Motor neuron (in vitro differentiated cells): ENCODE results near the gene GSS. TPM values are rescaled to one million over a fixed set of nuclear protein-coding genes. Genes with fewer than 3 reads are reported as not detected.

Source experiments
- ATAC-seq, 8 experiments: fragments of 200-7000 bp; cut with Tn5 transposase; replicated peaks in 6 of 8; 2 replicates each; pipeline ENCODE4 v1.8.0; 2021; ENCODE audit warnings: mild to moderate bottlenecking in 8 of 8, moderate library complexity in 8 of 8
- H3K27ac ChIP-seq, 2 donors: fragments of 250-450 bp; sonication (Bioruptor Pico); 2 replicates each; pipeline ENCODE4 v1.9.0; 2021; ENCODE audit warnings: antibody characterized with exemption in 2 of 2, mild to moderate bottlenecking in 2 of 2, moderate library complexity in 1 of 2
- H3K4me1 ChIP-seq, 2 donors: fragments of 250-450 bp; sonication (Bioruptor Pico); replicated peaks in 1 of 2; 2 replicates each; pipeline ENCODE4 v1.6.1; 2021; ENCODE audit warnings: antibody characterized with exemption in 2 of 2, mild to moderate bottlenecking in 2 of 2, moderate library complexity in 1 of 2
- H3K4me3 ChIP-seq, 5 donors: fragments of 250-450 bp; sonication (Bioruptor Pico); 2 replicates each; pipeline ENCODE4 v1.9.0; 2021; ENCODE audit warnings: antibody characterized with exemption in 5 of 5, mild to moderate bottlenecking in 5 of 5, moderate library complexity in 4 of 5
- WGBS, 10 experiments: fragments of 450-650 bp; shearing (Covaris generic); methylation state at CpG; one replicate each; pipeline ENCODE4 v1.0.0; 2022; 5-methylcytosine and 5-hydroxymethylcytosine counted together
- in situ Hi-C, 9 experiments: fragments of 400-800 bp; cut with MboI; loops; one replicate each; pipeline ENCODE4 v1.15.0; 2021; ENCODE audit warnings: low sequenced_read_pairs in 9 of 9, low pct_unique_long_range_greater_than_20kb in 2 of 9; ENCODE audit not compliant: unreplicated experiment in 9 of 9
- total RNA-seq, 8 experiments: library from RNA; unstranded; fragments of 300-600 nt; gene quantifications; 2 replicates each; pipeline versions ENCODE4 v1.2.3 to v1.2.4, GENCODE V29; 2022

The GSS gene
- total RNA-seq: 100 to 1,000 TPM in 1 of 8 experiments, 10 to 100 TPM in 7; 21.1 to 104 (median 33.8) TPM

DNA sequence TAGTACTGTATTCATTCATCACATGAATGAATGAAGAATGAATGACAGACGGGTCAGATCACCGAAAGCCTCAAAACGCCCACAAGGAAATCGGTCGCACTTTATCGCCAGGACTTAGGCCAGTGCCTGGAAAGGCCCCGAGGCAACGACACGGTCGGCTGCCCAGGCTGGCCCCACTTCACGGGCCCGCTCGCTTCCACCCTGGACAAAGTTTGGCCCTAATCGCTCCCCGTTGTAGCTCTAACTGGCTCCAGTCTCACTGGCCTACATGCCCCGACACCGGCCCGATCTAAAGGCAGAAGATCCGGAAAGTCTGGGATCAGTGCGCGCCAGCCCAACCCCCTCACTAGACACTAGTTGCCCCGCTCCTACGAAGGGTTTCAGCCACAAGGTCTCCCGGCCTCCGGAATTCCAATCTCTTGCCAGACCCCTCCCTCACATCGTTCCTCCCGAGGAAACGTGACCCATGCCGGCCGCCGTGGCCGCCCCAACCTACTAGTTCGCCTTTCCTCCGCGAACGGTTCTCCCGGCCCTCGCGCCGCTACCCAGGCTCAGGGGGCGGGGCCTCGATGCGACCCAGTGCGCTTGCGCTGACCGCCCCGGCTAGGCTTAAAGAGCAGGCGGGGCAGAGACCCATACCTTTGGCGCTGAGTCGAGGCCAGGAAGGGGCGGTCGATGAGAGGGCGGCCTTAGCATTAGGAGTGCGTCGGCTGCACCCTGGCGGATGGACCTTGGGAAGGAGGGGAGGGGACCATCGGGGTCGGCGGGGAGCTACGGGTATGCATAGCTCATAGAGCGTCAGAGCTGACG, at the start of gene GSS, which contains the start of gene MYH7B:
Gene GSS, minus strand, starts transcription at position 576 of the 810 bp plus-strand sequence. CDS start 3,954 bp downstream, outside the sequence.
Gene MYH7B, plus strand, starts transcription at position 638 of the 810 bp plus-strand sequence. CDS start 22,138 bp downstream, outside the sequence.
- in situ Hi-C loops: no loop called here
- 0 to 1% (median 0%) methylated on average over 2 to 37 of the region's 62 CpGs; no CpG with 5 or more reads in 3 of the 10 experiments for WGBS, 10 experiments

DNA sequence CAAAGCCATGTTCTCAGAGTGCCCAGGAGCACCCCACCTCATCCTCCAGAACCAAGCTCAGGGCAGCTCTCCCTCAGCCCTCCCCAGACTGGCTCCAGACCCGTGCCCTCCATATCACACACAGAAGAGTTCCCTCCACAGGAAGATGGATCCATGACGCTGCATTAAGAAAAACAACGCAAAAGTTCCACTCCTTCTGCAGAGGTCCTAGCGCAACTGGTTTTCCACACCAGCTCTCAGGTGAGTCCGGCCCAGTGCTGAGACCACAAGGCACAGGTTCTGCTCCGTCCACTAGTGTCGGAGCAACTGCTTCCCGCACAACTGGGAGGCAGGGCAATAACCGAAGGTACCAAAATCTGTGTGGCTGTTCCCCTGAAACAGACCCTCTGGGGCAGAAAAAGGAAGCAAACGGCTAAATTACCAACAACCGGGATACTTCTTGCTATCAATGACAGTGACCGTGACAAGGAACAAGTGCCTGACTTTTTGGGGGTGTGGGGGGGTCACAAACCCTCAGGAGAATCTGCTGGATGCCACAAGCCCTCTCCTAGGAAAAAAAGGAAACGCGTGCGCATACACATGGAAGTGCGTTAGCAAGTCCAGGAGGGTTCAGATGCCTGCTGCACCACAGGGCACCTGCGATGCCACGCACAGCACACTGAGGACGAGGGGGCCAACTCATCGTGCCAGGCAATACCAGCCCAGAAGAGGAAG, 49.3 kb upstream of the GSS start:
- Histone ChIP-seq H3K4me1 (no peaks in the 10 kb centered on the region), H3K4me3 (no peak overlapping the region)
- in situ Hi-C loops: no loop called here

More for the DNA sequence above, at the start of gene GSS, which contains the start of gene MYH7B:
- H3K4me3 ChIP-seq: peak within 1 kb of the TSS; percentile 47 to 67 (median 59)
- peak within 1 kb of the TSS; percentile 61 to 79 for H3K27ac ChIP-seq
- peak; percentile 66 to 95 (median 93) for ATAC-seq
- peaks cover 21 to 23% of the 10 kb centered on the region in 2 donors for H3K4me1 ChIP-seq

DNA sequence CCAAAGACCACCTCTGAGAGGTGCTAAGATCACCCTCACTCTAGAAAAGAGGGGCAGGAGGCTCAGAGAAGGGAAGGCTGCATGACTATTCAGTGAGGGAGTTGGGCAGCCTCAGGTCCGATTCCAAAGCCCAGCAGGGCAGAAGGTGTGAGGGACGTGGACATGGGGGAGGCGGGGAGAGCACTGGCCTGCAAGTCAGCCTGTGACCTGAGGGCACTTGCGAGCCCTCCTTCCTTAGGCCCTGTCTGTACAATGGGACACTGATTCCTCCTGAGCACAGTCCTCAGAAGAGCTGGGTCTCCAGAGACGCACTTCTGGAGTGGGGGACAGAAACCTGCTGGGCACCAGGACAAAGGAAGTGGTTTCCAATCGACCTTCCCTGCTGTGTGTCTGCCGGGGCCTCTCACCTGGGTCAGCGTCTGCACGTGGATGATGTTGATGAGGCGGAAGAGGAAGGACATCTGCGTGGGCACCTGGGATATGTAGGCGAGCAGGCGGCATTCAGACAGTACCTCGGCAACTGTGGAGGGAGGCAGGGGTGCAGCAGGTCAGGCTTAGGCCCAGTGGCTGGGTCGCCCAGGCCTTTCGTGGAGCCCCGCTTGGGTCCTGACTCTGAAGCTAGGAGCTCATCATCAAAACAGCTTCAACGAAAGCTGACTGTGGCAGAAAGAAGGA, 48.6 kb upstream of the GSS start:
- Histone ChIP-seq H3K4me1 (no peaks in the 10 kb centered on the region), H3K4me3 (no peak overlapping the region), H3K27ac (no peak overlapping the region)
- WGBS, 10 experiments: 75 to 100% (median 91%) methylated on average over 1 to 11 of the region's 18 CpGs; no CpG with 5 or more reads in 6 of the 10 experiments
- in situ Hi-C loops: no loop called here
- no peak for ATAC-seq

More for the DNA sequence above, 49.3 kb upstream of the GSS start:
- WGBS, 10 experiments: 86 to 100% (median 95%) methylated on average over 2 to 17 of the region's 20 CpGs; no CpG with 5 or more reads in 1 of the 10 experiments
- no peak for ATAC-seq
- H3K27ac ChIP-seq: no peak overlapping the region

DNA sequence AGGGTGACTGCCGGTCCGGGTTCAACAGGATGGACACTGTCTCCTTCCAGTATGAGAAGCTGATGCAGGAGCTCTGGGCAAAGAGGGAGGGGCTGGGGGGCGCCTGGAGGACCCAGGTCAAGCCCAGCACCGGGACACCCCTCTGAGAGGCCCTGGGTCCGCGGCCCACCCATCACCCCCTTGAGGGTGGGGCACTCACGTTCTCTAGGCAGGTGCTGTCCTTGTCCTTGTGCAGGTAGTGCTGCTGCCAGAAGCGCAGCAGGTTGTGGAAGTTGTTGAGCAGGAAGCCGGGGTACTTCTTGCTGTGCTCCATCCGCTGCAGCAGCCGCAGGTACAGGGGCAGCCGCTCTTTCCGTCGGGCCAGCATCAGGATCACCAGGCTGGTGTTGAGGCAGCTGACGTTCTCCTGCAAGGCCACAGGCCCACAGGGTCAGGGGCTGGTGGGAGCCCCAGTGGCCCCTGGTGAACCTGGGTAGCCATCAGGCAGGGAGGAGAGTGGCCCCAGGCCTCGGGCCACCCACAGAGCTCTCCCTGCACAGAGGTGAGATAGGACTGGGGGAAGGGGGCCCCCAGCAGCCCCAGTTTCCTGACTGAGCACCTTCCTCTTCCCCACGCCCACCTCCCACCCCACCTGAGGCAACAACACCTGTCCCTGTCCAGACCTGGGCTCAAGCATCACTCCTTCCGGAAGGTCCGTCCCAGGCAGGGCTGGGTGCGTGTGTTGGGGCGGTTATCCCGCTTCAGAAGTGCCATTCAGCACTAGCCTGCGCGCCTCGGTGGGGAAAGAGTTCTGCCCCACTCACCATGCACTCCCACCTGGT, 47.8 kb upstream of the GSS start:
- H3K4me3 ChIP-seq: no peak overlapping the region
- in situ Hi-C loops: no loop called here
- no peak overlapping the region for H3K27ac ChIP-seq
- no peak for ATAC-seq
- 80 to 100% (median 100%) methylated on average over 1 to 4 of the region's 25 CpGs; no CpG with 5 or more reads in 5 of the 10 experiments for WGBS, 10 experiments
- no peaks in the 10 kb centered on the region for H3K4me1 ChIP-seq

DNA sequence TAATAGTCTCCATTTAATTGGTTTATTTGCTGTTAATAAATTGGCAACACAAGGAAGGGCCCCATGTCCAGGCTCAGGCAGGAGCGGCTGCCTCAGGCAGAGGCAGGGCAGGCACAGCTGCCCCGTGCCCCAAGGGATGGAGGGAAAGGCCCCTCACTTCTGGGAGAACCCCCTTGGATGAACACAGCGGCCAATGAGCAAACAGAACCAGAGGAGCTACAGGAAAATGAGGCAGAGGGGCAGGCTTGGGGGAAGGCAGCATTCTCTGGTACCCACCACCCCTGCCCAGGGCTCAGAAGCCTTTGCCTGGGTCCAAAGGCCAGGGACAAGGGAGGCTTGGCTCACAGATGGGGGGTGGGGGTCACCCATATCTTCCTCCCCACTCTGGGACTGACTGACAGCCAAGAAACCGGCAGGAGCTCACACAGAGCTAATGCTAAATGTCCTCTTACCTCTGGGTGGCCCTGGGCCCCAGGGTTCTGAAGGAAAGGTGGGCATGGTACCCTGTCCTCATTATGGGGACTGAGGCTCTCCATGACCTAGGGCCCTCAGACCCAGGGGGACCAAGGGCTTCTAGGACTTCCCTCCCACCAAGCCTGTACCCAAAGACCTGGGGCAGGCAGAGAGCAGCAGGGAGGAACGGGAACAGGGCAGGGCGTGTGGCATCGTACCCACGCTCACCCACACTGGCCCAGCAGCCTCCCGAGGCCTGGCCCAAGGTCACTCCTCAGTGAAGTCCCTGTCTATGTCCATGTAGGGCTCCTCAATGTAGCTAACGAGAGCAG, 47.0 kb upstream of the GSS start:
- ATAC-seq: no peak
- in situ Hi-C loops: no loop called here
- no peak overlapping the region for H3K4me3 ChIP-seq
- WGBS, 10 experiments: 33 to 100% (median 83%) methylated on average over 1 to 4 of the region's 10 CpGs; no CpG with 5 or more reads in 3 of the 10 experiments
- no peaks in the 10 kb centered on the region for H3K4me1 ChIP-seq
- H3K27ac ChIP-seq: no peak overlapping the region

DNA sequence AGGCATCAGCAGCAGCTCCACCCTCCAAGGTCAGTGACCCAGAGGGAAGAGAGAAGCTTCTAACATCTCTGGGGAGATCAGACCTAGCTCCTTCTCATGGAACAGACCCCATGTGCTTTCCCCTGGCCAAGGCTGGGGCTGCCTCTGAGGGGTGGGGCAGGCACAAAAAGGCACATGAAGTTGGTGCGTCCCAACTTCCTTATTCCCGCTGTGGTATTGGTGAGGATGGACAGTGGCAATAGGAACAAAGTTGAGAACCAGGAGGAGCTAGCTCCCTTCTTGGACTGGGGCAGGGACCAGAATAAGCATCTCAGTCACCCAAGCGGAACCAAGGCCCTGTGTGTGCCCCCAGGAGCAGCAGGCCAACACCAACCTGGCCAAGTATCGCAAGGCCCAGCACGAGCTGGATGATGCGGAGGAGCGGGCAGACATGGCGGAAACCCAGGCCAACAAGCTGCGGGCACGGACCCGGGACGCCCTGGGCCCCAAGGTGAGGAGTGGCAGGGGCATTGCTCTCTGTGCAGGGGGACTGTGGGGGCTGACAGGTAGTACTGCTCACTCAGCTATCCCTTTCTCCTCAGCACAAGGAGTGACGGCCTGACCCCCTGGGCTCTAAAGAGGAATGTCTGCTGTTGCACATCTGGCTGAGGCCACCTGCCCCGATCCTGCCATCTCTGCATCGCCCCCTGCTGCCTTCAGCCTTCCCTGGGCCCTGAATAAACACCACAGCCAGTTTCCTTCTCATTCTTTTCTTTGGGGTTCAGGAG, 46.2 kb upstream of the GSS start:
- H3K4me3 ChIP-seq: no peak overlapping the region
- WGBS, 10 experiments: 70 to 95% (median 87%) methylated on average over 1 to 4 of the region's 15 CpGs; no CpG with 5 or more reads in 6 of the 10 experiments
- peak in 2 of 8 experiments; percentile 21 to 31 for ATAC-seq

DNA sequence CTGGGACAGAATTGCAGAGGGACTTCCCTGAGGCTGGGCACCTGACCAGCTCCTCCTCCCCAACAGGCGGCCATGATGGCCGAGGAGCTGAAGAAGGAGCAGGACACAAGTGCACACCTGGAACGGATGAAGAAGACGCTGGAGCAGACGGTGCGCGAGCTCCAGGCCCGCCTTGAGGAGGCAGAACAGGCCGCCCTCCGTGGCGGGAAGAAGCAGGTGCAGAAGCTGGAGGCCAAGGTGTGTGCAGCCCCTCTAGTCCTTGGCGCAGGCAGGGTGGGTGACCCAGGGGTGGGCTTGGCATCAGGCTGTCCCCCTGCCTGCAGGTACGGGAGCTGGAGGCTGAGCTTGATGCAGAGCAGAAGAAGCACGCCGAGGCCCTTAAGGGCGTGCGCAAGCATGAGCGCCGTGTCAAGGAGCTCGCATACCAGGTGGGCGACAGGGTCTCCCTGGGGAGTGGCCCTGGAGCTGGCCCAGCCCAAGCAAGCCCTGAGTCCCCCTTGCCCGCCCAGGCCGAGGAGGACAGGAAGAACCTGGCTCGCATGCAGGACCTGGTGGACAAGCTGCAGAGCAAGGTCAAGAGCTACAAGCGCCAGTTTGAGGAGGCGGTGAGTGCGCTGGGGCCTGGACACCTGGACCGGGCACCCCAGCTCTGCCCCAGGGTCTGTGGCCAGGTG, 45.5 kb upstream of the GSS start:
- no peak overlapping the region for H3K4me3 ChIP-seq
- no peak overlapping the region for H3K27ac ChIP-seq
- 94% methylated on average over 4 of the region's 28 CpGs; no CpG with 5 or more reads in 9 of the 10 experiments for WGBS, 10 experiments
- in situ Hi-C loops: no loop called here
- peak in 1 of 8 experiments; percentile 2 for ATAC-seq
- no peaks in the 10 kb centered on the region for H3K4me1 ChIP-seq

More for the DNA sequence above, 46.2 kb upstream of the GSS start:
- Histone ChIP-seq H3K4me1 (no peaks in the 10 kb centered on the region), H3K27ac (no peak overlapping the region)
- in situ Hi-C loops: no loop called here

DNA sequence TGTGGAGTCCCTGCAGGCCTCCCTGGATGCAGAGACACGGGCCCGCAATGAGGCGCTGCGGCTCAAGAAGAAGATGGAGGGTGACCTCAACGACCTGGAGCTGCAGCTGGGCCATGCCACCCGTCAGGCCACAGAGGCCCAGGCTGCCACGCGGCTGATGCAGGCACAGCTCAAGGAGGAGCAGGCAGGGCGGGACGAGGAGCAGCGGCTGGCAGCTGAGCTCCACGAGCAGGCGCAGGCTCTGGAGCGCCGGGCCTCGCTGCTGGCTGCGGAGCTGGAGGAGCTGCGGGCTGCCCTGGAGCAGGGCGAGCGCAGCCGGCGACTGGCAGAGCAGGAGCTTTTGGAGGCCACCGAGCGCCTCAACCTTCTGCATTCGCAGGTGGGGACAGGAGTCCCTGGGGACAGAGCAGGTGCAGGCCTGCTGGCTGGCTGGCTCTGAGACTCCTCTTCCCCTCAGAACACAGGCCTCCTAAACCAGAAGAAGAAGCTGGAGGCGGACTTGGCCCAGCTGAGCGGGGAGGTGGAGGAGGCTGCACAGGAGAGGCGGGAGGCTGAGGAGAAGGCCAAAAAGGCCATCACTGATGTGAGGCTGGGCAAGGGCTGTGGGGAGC, 44.8 kb upstream of the GSS start:
- peak in 2 of 8 experiments; percentile 3 to 7 for ATAC-seq

DNA sequence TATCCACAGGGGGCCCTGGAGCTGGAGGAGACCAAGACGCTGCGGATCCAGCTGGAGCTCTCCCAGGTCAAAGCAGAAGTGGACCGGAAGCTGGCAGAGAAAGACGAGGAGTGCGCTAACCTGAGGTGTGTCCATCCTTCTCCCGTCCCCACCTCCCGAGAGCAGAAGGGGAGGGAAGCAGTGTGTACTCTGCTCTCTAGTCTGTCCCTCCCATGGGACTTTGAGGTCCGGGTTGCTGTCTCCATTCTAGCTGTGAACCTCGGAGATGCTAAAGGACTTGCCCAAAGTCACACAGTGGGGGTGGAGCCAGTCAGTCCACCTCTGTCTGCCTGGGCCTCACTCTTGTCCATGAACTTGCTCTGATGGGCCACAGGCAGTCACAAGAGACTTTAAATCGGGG, 44.2 kb upstream of the GSS start:
- no peak for ATAC-seq
- H3K27ac ChIP-seq: no peak overlapping the region
- WGBS, 10 experiments: 40 to 100% (median 95%) methylated on average over 1 to 5 of the region's 10 CpGs; no CpG with 5 or more reads in 6 of the 10 experiments
- H3K4me1 ChIP-seq: no peaks in the 10 kb centered on the region
- H3K4me3 ChIP-seq: no peak overlapping the region
- in situ Hi-C loops: no loop called here

More for the DNA sequence above, 44.8 kb upstream of the GSS start:
- WGBS, 10 experiments: 81 to 100% (median 92%) methylated on average over 1 to 14 of the region's 28 CpGs; no CpG with 5 or more reads in 6 of the 10 experiments
- no peak overlapping the region for H3K4me3 ChIP-seq
- in situ Hi-C loops: no loop called here
- no peaks in the 10 kb centered on the region for H3K4me1 ChIP-seq
- no peak overlapping the region for H3K27ac ChIP-seq

DNA sequence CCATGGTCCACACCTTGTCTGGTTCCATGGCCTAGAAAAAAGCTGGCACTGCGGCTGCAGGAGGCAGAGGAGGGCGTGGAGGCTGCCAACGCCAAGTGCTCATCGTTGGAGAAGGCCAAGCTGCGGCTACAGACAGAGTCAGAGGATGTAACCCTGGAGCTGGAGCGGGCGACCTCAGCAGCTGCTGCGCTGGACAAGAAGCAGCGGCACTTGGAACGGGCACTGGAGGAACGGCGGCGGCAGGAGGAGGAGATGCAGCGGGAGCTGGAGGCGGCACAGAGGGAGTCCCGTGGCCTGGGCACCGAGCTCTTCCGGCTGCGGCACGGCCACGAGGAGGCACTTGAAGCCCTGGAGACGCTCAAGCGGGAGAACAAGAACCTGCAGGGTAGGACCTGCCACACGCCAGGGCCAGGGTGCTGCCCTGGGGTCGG, 43.4 kb upstream of the GSS start:
- in situ Hi-C loops: no loop called here
- H3K27ac ChIP-seq: no peak overlapping the region
- 91 to 100% (median 96%) methylated on average over 2 to 10 of the region's 25 CpGs; no CpG with 5 or more reads in 4 of the 10 experiments for WGBS, 10 experiments
- H3K4me1 ChIP-seq: no peaks in the 10 kb centered on the region
- H3K4me3 ChIP-seq: no peak overlapping the region
- no peak for ATAC-seq
